ENCODE results near the gene CRYGD. TPM values are rescaled to one million over a fixed set of nuclear protein-coding genes. Genes with fewer than 3 reads are reported as not detected.
"Not testable (repeated sequence)": the region's sequence is repeated elsewhere in the genome, so short reads cannot be mapped to it uniquely, and the experiment has no call there.

Gene CRYGD
- total and polyA plus RNA-seq, 12 donors, result not detected

DNA sequence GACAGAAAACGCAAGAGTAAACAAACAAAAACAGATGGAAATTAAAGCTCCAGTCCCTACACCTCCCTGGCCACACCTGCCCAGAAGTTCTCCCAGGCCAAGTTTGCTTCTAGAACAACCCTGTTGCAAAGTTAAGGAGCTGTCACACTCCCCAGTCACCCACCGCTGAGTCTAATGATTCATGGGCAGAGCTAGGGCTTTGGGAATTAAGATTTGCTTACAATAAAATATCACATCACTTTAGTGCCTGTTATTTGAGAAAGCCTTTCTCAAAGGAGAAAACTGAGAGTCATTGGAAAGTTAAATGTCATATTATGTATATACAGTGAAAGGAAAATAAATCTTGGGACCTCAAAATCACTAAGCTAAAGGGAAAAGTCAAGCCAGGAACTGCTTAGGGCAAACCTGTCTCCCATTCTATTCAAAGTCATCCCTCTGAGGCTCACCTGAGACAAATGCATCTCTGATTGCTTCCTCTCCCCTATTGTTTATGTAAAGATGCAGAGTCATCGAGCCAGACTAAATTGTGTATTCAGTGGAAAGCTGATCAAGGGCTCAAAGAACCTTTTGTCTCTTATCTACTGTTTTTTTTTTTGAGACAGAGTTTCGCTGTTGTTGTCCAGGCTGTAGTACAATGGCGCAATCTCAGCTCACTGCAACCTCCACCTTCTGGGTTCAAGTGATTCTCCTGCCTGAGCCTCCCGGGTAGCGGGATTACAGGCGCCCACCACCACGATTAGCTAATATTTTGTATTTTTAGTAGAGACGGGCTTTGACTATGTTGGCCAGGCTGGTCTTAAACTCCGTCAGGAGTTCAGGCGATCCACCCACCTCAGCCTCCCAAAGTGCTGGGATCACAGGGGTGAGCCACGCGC, 18.8 kb upstream of the CRYGD start:
- H3K27ac ChIP-seq, result no peak overlapping the region
- DNase-seq, result no peak
- TF ChIP-seq POLR2A (IDR thresholded peaks at IDR 0.05), result no peak
- TF ChIP-seq CTCF (IDR thresholded peaks at IDR 0.05), result no peak
- WGBS, 4 donors, result 50 to 65% (median 60%) methylated on average over 9 to 12 of the region's 14 CpGs
- H3K36me3 ChIP-seq (replicated peaks in 1 of 2), result no peaks in the 10 kb centered on the region
- H3K4me1 ChIP-seq (replicated peaks in 1 of 2), result no peaks in the 10 kb centered on the region
- intact Hi-C loops (cut with DNase I), result no loop called here
- H3K4me3 ChIP-seq, result no peak overlapping the region
- H3K9me3 ChIP-seq (replicated peaks in 1 of 3), result no peaks in the 10 kb centered on the region
- H3K27me3 ChIP-seq, result no peaks in the 10 kb centered on the region

DNA sequence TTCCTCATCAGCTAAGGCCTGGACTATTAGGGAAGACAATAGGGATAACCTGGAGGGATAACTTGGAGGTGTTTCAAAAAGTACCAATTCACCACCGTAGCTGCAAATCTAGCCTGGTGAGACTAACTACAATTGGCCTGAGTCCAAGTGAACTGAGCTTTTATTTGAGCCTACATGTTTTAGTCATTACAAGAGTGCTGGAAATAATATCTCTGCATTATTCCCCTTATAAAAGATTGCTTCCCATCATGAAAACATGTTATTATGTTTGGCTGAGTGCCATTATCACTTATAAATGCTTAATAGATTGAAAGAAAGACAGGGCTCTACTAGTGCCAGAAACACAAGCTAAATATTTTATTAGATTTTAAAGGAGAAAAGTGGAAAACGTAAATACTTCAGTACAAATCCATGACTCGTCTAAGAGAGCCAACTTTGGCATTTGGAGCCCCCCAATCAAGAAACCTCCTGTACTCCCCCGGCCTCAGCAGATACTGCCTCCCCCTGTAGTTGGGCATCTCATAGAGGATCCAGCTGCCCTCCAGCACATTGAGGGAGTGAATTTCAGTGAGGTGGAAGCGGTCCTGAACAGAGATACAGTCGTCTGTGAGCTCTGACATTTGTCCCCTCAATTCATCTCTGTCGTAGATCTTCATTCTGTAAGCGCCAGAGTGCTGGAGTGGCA, 18.1 kb upstream of the CRYGD start:
- WGBS, 4 donors, result 43 to 53% (median 49%) methylated on average over 8 of the region's 8 CpGs
- Histone ChIP-seq H3K36me3 (replicated peaks in 1 of 2) (no peaks in the 10 kb centered on the region), H3K4me1 (replicated peaks in 1 of 2) (no peaks in the 10 kb centered on the region), H3K27me3 (no peaks in the 10 kb centered on the region), H3K4me3 (no peak overlapping the region), H3K9me3 (replicated peaks in 1 of 3) (no peaks in the 10 kb centered on the region), H3K27ac (no peak overlapping the region)
- intact Hi-C loops (cut with DNase I), result no loop called here
- TF ChIP-seq CTCF (IDR thresholded peaks at IDR 0.05) (no peak), POLR2A (IDR thresholded peaks at IDR 0.05) (no peak)
- DNase-seq, result no peak

DNA sequence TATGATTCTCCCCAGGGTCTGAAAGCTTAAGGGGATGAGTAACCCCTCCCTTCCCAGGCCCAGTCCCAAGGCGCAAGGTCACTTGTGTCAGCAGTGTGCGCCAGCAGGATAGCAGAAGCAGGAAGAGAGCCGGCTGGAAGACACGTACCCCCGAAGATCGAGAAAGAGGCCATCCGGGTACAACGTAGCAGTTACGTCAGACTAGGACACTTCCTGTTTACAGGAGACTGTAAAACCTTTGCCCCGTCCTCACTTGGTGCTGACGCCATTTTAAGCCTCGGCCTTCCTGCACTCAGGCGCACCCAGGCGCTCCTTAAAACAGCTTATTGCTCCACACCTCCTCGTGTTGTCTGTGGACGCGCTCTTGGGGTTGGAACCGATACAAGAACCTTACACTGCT, 15.1 kb upstream of the CRYGD start:
- no peaks in the 10 kb centered on the region for H3K9me3 ChIP-seq (replicated peaks in 1 of 3)
- H3K4me1 ChIP-seq (replicated peaks in 1 of 2), result no peaks in the 10 kb centered on the region
- no peaks in the 10 kb centered on the region for H3K27me3 ChIP-seq
- TF ChIP-seq POLR2A (IDR thresholded peaks at IDR 0.05) (no peak), CTCF (IDR thresholded peaks at IDR 0.05) (no peak)
- 84 to 91% (median 88%) methylated on average over 18 of the region's 18 CpGs for WGBS, 4 donors
- no peak for DNase-seq
- H3K27ac ChIP-seq, result no peak overlapping the region
- intact Hi-C loops (cut with DNase I), result no loop called here
- H3K4me3 ChIP-seq, result no peak overlapping the region
- H3K36me3 ChIP-seq (replicated peaks in 1 of 2), result no peaks in the 10 kb centered on the region

DNA sequence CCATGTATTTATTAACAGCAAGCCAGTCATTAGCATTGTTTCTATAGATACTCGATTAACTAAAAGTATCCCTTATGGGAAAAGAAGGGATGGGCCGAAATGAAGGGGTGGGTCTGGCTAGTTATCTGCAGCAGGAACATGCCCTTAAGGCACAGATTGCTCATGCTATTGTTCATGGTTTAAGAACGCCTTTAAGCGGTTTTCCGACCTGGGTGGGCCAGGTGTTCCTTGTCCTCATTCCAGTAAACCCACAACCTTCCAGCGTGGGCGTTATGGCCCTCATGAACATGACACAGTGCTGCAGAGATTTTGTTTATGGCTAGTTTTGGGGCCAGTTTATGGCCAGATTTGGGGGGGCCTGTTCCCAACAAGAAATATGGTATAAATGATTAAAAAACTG, 14.0 kb upstream of the CRYGD start:
- H3K4me1 ChIP-seq (replicated peaks in 1 of 2); H3K36me3 ChIP-seq (replicated peaks in 1 of 2); H3K4me3 ChIP-seq; intact Hi-C loops (cut with DNase I); H3K9me3 ChIP-seq (replicated peaks in 1 of 3); H3K27ac ChIP-seq; H3K27me3 ChIP-seq; DNase-seq: not testable (repeated sequence)
- WGBS, 4 donors, result 91 to 95% (median 92%) methylated on average over 7 of the region's 7 CpGs

All from adrenal gland (tissue), 12 donors.